Neural cell (in vitro differentiated cells): ENCODE measurements around the gene LAPTM5. TPM values are rescaled to one million over a fixed set of nuclear protein-coding genes. Genes with fewer than 3 reads are reported as not detected.

Source experiments
- H2AFZ ChIP-seq: fragments of 200-600, 300-800 bp; sonication (generic), shearing (Covaris generic); 2 replicates; pipeline ENCODE4 v1.6.0; 2014; ENCODE audit warnings: low read depth, mild to moderate bottlenecking, antibody characterized with exemption, low read length, moderate library complexity
- H3F3A ChIP-seq: fragments of 200-600 bp; shearing (Covaris generic); 2 replicates; pipeline ENCODE4 v1.6.1; 2016; ENCODE audit warnings: mild to moderate bottlenecking, moderate library complexity, mixed read lengths, antibody characterized with exemption, low read length; ENCODE audit not compliant: insufficient read depth, poor library complexity, severe bottlenecking
- H3K27ac ChIP-seq: fragments of 200-600, 300-800 bp; sonication (generic), shearing (Covaris generic); 2 replicates; pipeline ENCODE4 v1.5.1; 2014; ENCODE audit warnings: mild to moderate bottlenecking, low read length, moderate library complexity
- H3K27me3 ChIP-seq: fragments of 300-800, 200-600 bp; sonication (generic), shearing (Covaris generic); 2 replicates; pipeline ENCODE4 v1.6.0; 2014; ENCODE audit warnings: mild to moderate bottlenecking, low read depth, low read length, moderate library complexity; ENCODE audit not compliant: insufficient read depth
- H3K36me3 ChIP-seq: fragments of 300-800, 200-600 bp; sonication (generic), shearing (Covaris generic); 2 replicates; pipeline ENCODE4 v1.5.1; 2014; ENCODE audit warnings: mild to moderate bottlenecking, antibody characterized with exemption, low read length, moderate library complexity; ENCODE audit not compliant: insufficient read depth
- H3K4me2 ChIP-seq: fragments of 300-800, 200-600 bp; sonication (generic), shearing (Covaris generic); 2 replicates; pipeline ENCODE4 v1.6.0; 2014; ENCODE audit warnings: mild to moderate bottlenecking, low read length
- H3K4me3 ChIP-seq: fragments of 300-800, 200-600 bp; sonication (generic), shearing (Covaris generic); 2 replicates; pipeline ENCODE4 v1.5.1; 2014; ENCODE audit warnings: mild to moderate bottlenecking, low read length, moderate library complexity
- H3K79me2 ChIP-seq: fragments of 200-600 bp; shearing (Covaris generic); replicated peaks from 2 replicates; pipeline ENCODE4 v1.6.0; 2014; ENCODE audit warnings: mild to moderate bottlenecking, low read length, moderate library complexity; ENCODE audit not compliant: insufficient read depth
- H3K9ac ChIP-seq: fragments of 300-800, 200-600 bp; sonication (generic), shearing (Covaris generic); 2 replicates; pipeline ENCODE4 v1.6.1; 2016; ENCODE audit warnings: mild to moderate bottlenecking, low read length, mixed read lengths
- H3K9me2 ChIP-seq: fragments of 200-600 bp; shearing (Covaris generic); 2 replicates; pipeline ENCODE4 v1.6.1; 2016; ENCODE audit warnings: mild to moderate bottlenecking, low read length, mixed read lengths; ENCODE audit not compliant: insufficient read depth
- H3K9me3 ChIP-seq: fragments of 200-600, 300-800 bp; sonication (generic), shearing (Covaris generic); 2 replicates; pipeline ENCODE4 v1.6.1; 2016; ENCODE audit warnings: mild to moderate bottlenecking, mixed run types, low read length, moderate library complexity, mixed read lengths
- H4K20me1 ChIP-seq: fragments of 200-600 bp; shearing (Covaris generic); 2 replicates; pipeline ENCODE4 v1.6.1; 2016; ENCODE audit warnings: mild to moderate bottlenecking, mixed run types; ENCODE audit not compliant: insufficient read depth
- EP300 ChIP-seq: fragments of 450-650 bp; conservative IDR thresholded peaks from 2 replicates; pipeline ENCODE4 v1.6.1; 2014; ENCODE audit warnings: antibody characterized with exemption, mild to moderate bottlenecking, moderate library complexity; ENCODE audit not compliant: poor library complexity, severe bottlenecking
- EZH2 ChIP-seq: fragments of 200-600, 300-800 bp; shearing (Covaris generic), sonication (generic); IDR thresholded peaks from 2 replicates; pipeline ENCODE4 v1.6.1; 2014; ENCODE audit warnings: antibody characterized with exemption, low read length, borderline replicate concordance, mild to moderate bottlenecking; ENCODE audit not compliant: insufficient read depth, poor library complexity, severe bottlenecking
- MXI1 ChIP-seq: fragments of 450-650 bp; conservative IDR thresholded peaks from 2 replicates; pipeline ENCODE4 v1.6.1; 2014; ENCODE audit warnings: antibody characterized with exemption, mild to moderate bottlenecking; ENCODE audit not compliant: poor library complexity, severe bottlenecking
- POLR2AphosphoS5 ChIP-seq: IDR thresholded peaks from 2 replicates; pipeline ENCODE4 v1.6.1; 2012
- RAD21 ChIP-seq: fragments of 450-650 bp; conservative IDR thresholded peaks from 2 replicates; pipeline ENCODE4 v1.6.1; 2014; ENCODE audit warnings: antibody characterized with exemption, mild to moderate bottlenecking, moderate library complexity
- REST ChIP-seq: IDR thresholded peaks from 2 replicates; pipeline ENCODE4 v1.6.1; 2012; ENCODE audit warnings: borderline replicate concordance
- SMC3 ChIP-seq: fragments of 450-650 bp; conservative IDR thresholded peaks from 2 replicates; pipeline ENCODE4 v1.6.1; 2014; ENCODE audit warnings: antibody characterized with exemption, mild to moderate bottlenecking, moderate library complexity; ENCODE audit not compliant: poor library complexity
- TAF1 ChIP-seq: IDR thresholded peaks from 2 replicates; pipeline ENCODE4 v1.6.1; 2012; ENCODE audit warnings: low read depth
- polyA plus RNA-seq: library from polyadenylated mRNA; depleted of rRNA; stranded (reverse); fragments of >200 nt; gene quantifications from 2 replicates; pipeline ENCODE4 v1.2.3, GENCODE V29; 2014
- TF ChIP-seq, protein P1 (sequence below): fragments of 450-650 bp; IDR thresholded peaks from 2 replicates; pipeline ENCODE4 v1.5.1; 2014; ENCODE audit warnings: antibody characterized with exemption, mild to moderate bottlenecking, moderate library complexity; ENCODE audit not compliant: poor library complexity, severe bottlenecking

Gene LAPTM5
- polyA plus RNA-seq, 1 donor from 2014 or later: 0.12 TPM

GRCh38 chr1:30804352-30804751 lies 46.8 kb upstream of the LAPTM5 start:
- no peak overlapping the region for H2AFZ ChIP-seq
- no peaks in the 10 kb centered on the region for H3K9me2 ChIP-seq
- no peaks in the 10 kb centered on the region for H3K27me3 ChIP-seq
- H3K79me2 ChIP-seq: no peaks in the 10 kb centered on the region
- no peaks in the 10 kb centered on the region for H3K36me3 ChIP-seq
- no peak overlapping the region for H3K4me3 ChIP-seq
- TF ChIP-seq, protein P1, sequence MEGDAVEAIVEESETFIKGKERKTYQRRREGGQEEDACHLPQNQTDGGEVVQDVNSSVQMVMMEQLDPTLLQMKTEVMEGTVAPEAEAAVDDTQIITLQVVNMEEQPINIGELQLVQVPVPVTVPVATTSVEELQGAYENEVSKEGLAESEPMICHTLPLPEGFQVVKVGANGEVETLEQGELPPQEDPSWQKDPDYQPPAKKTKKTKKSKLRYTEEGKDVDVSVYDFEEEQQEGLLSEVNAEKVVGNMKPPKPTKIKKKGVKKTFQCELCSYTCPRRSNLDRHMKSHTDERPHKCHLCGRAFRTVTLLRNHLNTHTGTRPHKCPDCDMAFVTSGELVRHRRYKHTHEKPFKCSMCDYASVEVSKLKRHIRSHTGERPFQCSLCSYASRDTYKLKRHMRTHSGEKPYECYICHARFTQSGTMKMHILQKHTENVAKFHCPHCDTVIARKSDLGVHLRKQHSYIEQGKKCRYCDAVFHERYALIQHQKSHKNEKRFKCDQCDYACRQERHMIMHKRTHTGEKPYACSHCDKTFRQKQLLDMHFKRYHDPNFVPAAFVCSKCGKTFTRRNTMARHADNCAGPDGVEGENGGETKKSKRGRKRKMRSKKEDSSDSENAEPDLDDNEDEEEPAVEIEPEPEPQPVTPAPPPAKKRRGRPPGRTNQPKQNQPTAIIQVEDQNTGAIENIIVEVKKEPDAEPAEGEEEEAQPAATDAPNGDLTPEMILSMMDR: no peak
- TF ChIP-seq TAF1 (no peak), POLR2AphosphoS5 (no peak)
- no peaks in the 10 kb centered on the region for H4K20me1 ChIP-seq
- no peak overlapping the region for H3K4me2 ChIP-seq
- H3K27ac ChIP-seq: no peak overlapping the region
- no peaks in the 10 kb centered on the region for H3F3A ChIP-seq
- no peak overlapping the region for H3K9ac ChIP-seq
- H3K9me3 ChIP-seq: no peaks in the 10 kb centered on the region

DNA sequence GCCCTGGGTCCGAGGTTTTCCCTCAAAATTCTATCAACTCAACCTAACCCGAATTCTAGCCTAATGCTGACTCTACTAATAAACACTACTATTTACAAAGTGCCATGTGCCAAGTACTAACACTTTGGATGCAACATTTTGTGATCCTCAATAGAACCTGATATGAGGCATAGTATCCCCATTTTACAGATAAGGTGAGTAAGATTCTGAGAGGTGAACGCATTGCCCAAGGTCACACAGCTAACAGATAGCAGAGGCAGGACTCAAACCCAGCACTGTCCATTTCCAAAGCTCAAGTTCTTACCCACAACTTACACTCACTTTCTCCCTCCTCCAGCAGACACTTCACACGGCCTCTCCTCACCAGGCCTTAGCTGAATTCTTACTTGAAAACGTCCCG lies 46.0 kb upstream of the LAPTM5 start:
- H3K4me2 ChIP-seq: no peak overlapping the region
- H3K4me3 ChIP-seq: no peak overlapping the region
- no peaks in the 10 kb centered on the region for H3K36me3 ChIP-seq
- no peaks in the 10 kb centered on the region for H3K9me3 ChIP-seq
- H4K20me1 ChIP-seq: no peaks in the 10 kb centered on the region
- TF ChIP-seq EZH2: no peak
- TF ChIP-seq RAD21: no peak
- TF ChIP-seq MXI1: no peak
- no peak for TF ChIP-seq REST
- TF ChIP-seq SMC3: no peak
- TF ChIP-seq TAF1: no peak
- TF ChIP-seq, protein P1: no peak
- no peak for TF ChIP-seq POLR2AphosphoS5
- TF ChIP-seq EP300: no peak
- H3K79me2 ChIP-seq: no peaks in the 10 kb centered on the region
- H3K9ac ChIP-seq: no peak overlapping the region
- no peak overlapping the region for H3K27ac ChIP-seq
- no peak overlapping the region for H2AFZ ChIP-seq
- H3K27me3 ChIP-seq: no peaks in the 10 kb centered on the region
- no peaks in the 10 kb centered on the region for H3F3A ChIP-seq
- H3K9me2 ChIP-seq: no peaks in the 10 kb centered on the region
